Fibroblast of skin of scalp (primary cell): ENCODE data around the gene KLF7.

Experiments used
- DNase-seq: peaks from one replicate; pipeline ENCODE4 v3.0.0-alpha.2; 2013

KLF7 gene

GRCh38 chr2:207123776-207124391 lies 41.9 kb downstream of the KLF7 start:
- no peak for DNase-seq

DNA sequence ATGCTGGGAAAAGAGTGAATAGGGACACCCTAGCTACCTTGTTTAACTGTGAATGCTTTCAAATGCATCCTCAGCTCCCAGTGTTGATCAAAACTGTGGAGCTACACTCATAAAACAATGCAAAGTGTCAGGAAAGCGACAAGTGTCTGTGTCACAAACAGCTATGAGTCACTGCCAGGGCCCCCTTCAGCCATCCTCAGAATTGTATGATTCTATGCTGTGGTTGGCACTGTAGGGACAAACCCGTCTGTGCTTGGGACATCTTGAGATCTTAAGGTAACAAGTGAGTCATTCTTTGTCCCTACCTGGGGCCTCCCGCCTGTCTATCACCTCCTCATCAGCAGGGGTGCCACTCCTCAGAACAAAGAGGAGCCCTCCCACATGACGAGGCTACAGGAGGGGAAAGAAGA lies 42.4 kb downstream of the KLF7 start:
- no peak for DNase-seq

- DNase-seq = peak; percentile 61
These were observed 43.0 kb downstream of the KLF7 start for GRCh38 chr2:207122651-207123334.

DNA sequence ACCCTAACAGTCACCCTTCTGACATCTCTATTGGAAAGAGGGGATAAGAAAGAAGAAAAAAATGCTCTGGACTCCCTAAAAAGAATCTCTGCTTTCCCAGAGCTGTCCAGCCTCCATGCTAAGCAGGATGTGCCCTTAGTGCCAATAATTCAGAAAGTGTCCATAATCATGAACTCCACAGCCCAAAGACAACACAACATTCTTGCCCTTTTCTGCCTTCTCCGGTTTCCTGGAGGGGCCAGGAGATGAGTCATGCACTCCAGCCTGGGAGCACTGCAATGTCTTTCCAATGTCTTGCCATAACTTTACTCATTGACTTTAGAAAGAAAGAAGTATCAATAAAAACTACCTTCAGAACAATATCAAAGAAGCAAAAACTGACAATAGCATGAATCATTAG lies 44.0 kb downstream of the KLF7 start:
- DNase-seq = peak; percentile 82

- DNase-seq = no peak
These were observed 46.7 kb downstream of the KLF7 start for GRCh38 chr2:207119048-207119447.

DNA sequence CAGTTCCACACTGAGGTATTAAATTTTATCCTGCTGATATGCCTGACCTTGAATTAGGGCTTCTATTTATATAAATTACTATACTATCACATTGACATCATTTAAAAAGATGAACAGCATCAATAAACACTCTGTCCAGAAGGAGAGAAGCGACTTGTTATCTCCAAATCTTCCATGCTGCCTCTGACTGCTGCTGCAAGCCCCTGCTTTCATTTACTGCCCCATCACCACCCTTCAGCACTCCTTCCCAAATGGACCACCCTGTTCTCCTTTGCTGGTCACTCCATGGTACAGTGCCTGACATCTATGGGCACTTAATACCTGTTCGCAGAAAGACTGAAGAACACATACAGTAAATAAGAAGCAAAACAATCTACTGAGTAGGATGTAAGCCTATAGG lies 48.1 kb downstream of the KLF7 start:
- DNase-seq = no peak

DNA sequence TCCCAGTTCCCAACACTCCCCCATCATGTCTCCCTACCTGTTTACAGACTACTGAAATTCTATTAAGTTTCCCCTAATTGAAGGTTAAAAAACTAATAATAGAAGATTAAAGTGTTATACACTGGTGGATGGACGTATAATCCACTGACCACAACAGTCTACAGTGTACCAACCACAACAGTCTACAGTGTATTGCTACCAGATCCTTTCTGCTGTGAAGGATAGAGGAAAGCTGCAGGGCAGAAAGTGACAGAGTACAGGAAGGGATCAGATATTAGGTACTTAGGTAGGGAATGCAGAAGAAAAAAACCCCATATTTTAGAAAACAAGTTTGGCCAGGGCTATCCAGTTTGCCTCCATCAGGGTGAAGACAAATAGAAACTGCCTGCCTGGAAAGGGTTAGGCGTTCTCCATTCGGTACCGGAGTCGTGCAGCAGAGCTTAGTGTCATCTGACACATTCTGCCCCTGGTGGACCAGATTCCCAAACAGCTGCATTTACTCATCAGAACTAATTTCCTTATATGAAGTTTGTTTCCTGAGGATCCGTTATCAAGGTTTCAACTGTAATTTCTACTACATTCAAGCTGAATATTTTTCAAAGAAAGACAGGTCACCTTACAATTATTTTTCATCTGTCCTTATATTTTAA lies 49.9 kb downstream of the KLF7 start:
- no peak for DNase-seq

- DNase-seq = no peak
These were observed 52.3 kb downstream of the KLF7 start for GRCh38 chr2:207113414-207113813.

DNA sequence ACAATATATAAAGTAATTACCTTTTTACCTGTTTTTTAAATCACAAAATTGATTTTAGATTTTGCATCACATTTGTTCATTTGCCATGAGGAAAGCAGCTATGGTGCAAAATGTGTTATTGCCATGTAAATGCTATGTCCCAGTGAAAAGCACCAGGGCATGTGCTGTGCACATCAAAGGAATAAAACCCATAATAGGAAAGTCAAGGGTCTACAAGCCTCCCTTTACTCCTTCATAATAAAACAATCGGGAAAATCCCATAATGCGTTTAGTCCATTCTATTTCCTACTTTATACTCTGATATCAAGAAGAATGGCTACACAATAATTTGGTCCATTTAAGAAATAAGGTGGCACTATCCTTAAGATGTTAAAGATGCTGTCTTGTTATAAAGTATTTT lies 53.0 kb downstream of the KLF7 start:
- DNase-seq = no peak

- no peak for DNase-seq
These were observed 53.4 kb downstream of the KLF7 start for GRCh38 chr2:207112383-207112782.

- DNase-seq = no peak
These were observed 54.0 kb downstream of the KLF7 start for GRCh38 chr2:207111757-207112156.

DNA sequence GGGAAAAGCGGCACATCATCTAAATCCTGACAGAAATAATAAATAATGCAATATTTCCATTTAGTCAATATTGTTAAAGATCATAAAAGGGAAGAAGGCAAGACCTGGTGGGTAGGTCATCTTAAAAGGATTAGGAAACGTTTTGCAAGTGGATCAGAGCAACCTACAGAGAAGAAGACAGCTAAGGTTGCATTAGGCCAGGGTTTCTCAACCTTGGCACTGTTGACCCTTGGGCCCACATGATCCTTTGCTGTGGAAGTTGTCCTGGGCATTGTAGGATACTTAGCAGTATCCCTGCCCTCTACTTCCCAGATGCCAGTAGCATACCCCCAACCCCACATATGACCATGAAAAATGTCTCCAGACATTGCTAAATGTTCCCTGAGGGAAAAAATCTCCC lies 55.0 kb downstream of the KLF7 start:
- DNase-seq = no peak

GRCh38 chr2:207110310-207110709 lies 55.4 kb downstream of the KLF7 start:
- DNase-seq = no peak

GRCh38 chr2:207109768-207110167 lies 56.0 kb downstream of the KLF7 start:
- DNase-seq = no peak

DNA sequence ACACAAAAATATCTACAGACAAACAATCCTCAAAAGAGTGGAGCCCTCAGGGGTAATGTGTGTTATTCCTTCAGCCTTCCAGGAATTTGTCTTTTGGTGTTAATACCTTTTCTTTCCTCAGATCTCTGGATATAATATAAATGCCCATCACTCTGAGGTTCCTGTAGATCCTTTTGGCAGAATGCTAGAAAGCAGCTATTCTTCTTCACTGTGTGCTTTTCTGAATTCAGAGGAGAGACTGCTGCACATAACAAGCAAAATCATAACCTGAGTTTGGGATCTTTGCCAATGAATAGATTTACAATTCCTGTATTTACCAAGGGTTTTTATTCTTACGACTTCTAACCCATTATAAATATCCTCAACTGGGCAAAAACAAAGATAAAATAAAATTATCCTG lies 57.3 kb downstream of the KLF7 start:
- DNase-seq = no peak

- DNase-seq = no peak
These were observed 58.2 kb downstream of the KLF7 start for GRCh38 chr2:207107551-207107950.

DNA sequence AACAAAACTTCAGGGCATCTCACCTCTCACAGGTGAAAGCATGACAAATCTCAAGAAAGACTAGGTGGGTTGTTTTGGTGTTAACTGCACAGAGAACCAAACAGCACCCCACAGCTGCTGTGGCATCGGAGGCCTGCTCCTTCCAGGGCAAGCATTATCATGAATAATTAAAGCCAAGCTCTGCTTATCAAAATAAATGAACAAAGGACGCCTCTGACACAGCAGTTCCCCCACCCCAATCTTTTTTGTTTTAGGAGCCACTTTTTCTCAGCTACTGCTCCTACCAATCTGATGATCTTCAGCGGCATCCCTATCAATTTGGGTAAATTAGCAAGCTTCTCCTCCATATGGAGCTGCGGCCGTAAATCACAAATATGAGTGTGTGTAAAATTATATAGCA lies 58.6 kb downstream of the KLF7 start:
- DNase-seq = no peak

- DNase-seq = no peak
These were observed 62.6 kb downstream of the KLF7 start for GRCh38 chr2:207103132-207103531.

- no peak for DNase-seq
These were observed 63.8 kb downstream of the KLF7 start for GRCh38 chr2:207101984-207102383.

DNA sequence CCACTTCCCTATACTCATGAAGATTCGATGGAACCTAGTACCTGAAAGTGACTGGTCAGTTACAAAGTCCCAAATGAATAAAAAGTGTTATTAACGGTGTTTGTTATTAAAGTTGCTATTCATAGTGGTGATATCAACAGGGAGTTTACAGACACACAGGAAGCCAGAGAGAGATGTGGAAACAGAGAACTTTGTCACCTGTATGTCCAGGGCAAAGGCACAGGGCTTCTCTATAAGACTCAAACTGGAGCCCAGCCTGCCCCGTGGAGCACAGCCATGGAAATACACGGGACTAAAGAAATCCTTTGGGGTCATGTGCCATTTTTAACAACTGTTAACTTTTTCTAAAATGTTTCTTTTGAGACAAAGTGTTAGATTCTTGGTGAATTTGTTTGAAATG lies 68.5 kb downstream of the KLF7 start:
- no peak for DNase-seq

- DNase-seq = no peak
These were observed 69.8 kb downstream of the KLF7 start for GRCh38 chr2:207095963-207096362.

- DNase-seq = no peak
These were observed 72.5 kb downstream of the KLF7 start for GRCh38 chr2:207093234-207093633.

- DNase-seq = no peak
These were observed 72.9 kb downstream of the KLF7 start for GRCh38 chr2:207092818-207093217.

DNA sequence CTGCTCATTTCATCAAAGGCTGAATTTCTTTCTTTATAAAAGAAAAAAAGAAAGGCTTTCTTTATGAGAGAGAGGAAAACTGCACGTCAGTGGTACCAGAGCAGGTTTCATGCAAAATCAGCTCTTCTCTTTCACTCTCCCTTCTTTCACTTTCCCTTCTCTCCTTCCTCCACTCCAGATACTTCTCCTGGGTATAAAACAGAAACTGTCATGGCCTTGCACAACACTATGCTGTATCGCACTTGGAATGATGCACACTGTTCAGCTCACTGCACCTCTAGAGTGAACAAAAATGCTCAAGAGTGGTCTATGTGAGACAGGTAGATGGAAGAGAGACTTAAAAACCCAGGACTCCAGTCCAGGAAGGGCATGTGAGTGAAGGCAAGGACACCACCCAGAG lies 73.8 kb downstream of the KLF7 start:
- DNase-seq = no peak
